Stimulated activated CD8-positive, alpha-beta memory T cell treated with anti-CD3 and anti-CD28 coated beads, Interleukin-12 subunit alpha, Interleukin-12 subunit beta, amount 100 ng/mL, for 24 hours (primary cell): Measurements from ENCODE around the gene CDK5.
A peak's percentile ranks its signal among the peaks of the same experiment; 100 is the strongest.
"Not testable (repeated sequence)": the region's sequence is repeated elsewhere in the genome, so short reads cannot be mapped to it uniquely, and the experiment has no call there.

Experiments used
- DNase-seq: peaks from one replicate; pipeline ENCODE4 v3.0.0-alpha.2; 2020; ENCODE audit errors: extremely low read depth

The CDK5 gene

DNA sequence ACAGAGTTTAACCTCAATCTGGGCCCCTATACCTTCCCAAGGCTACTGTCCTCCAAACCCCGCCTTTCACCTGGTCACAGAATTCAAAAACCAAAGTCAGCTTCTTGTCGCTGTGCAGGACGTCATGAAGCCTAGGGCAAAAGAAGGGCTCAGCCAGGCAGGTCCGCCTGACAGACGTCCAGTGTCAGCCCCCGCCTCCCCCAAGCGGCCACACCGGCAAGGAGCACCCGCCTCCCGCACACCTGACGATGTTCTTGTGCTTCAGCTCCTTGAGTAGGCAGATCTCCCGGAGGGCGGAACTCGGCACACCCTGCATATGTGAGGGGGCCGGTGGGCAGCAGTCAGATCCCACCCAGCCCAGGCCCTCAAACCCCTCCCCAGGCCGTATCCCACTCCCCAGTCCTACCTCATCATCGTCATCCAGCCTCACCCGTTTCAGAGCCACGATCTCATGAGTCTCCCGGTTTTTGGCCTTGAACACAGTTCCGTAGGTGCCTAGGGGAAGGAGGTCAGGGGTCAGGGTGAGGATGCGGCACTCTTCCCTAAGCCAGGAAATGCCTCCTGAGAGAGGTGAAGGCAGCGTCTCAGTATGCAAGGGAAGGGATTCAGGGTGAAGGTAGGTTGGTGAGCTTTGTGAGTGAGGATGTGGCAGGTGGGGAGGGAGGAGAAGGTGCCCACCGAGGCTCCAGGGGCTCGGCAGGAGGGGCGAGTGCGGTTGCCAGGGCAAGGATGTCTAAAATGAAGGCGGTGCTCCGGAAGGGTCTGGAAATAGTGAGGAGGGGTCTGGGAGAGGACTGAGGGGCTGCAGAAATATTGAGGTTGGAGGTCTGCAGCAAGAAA, 811 bp downstream of the CDK5 start:
- no peak for DNase-seq

DNA sequence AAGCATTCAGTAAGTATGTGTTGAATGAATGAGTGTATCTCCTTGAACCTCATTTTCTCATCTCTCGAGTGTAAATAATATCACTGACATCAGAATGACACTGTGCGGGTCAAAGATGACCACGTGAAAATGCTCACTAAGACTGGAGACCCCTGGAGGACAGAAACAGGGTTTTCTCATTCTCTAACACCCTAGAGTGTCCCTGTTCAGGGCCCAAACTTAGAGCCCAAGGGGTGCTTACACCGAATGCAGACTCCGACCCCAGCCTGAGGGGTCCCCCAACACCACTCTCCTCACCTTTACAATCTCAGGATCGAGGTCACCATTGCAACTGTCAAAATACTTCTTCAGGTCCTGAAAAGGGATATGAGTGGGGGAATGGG, 1.4 kb downstream of the CDK5 start:
- DNase-seq: no peak

DNA sequence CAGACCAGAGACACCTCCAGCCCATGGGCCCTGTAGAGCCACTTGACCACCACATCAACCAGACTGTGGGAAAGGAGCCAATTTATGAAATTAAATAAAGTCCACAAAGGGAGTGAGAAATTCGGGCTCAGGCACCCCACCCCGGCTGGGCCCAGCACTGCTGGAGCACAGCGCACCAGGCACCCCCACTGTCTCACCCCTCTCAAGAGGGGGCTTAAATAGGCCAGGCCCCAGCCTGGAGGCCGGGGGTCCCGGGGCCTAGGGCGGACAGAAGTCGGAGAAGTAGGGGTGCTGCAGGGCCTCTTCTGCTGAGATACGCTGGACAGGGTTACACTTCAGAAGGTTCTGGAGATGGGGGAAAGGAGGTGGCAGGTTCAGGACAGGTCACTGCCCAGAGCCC, 3.9 kb downstream of the CDK5 start:
- DNase-seq: no peak

DNA sequence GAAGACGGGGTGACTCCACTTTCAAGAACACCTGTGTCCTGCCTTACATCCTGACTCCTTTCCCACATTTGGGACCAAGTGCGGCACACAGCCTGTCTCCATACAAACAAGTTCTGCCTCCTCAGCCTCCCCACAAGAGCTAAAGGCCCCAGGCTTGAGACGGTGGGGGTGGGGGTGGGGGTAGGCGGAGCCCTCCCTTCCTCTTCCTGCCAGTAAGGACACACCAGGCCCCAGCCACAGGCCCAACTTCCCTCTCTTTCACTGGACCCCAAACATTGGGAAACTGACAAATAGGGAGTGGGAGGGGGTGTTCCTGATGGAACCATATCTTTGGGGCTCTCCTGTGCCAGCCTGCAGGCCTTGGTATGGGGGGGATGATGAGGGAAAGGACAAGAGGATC, 4.6 kb downstream of the CDK5 start:
- DNase-seq: no peak

DNA sequence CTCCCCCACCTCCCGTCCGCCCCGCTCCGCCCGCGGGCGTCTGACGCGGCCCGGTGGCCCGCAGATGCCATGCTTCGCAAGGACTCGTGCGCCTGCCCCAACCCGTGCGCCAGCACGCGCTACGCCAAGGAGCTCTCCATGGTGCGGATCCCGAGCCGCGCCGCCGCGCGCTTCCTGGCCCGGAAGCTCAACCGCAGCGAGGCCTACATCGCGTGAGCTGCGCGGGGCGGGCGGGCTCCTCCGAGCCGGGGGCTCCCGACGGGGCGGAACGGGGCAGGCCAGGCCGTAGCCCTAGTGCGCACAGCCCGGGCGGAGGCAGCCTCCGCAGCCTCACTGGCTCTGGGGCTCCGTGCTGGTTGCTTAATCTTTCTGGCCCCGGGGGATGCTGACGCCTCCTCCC, 6.6 kb downstream of the CDK5 start:
- DNase-seq: peak; percentile 20

DNA sequence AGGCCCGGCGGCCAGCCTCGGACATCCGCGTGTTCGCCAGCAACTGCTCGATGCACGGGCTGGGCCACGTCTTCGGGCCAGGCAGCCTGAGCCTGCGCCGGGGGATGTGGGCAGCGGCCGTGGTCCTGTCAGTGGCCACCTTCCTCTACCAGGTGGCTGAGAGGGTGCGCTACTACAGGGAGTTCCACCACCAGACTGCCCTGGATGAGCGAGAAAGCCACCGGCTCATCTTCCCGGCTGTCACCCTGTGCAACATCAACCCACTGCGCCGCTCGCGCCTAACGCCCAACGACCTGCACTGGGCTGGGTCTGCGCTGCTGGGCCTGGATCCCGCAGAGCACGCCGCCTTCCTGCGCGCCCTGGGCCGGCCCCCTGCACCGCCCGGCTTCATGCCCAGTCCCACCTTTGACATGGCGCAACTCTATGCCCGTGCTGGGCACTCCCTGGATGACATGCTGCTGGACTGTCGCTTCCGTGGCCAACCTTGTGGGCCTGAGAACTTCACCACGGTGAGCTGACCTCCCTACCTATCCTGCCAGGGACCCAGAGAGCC, 8.7 kb downstream of the CDK5 start:
- DNase-seq: no peak

DNA sequence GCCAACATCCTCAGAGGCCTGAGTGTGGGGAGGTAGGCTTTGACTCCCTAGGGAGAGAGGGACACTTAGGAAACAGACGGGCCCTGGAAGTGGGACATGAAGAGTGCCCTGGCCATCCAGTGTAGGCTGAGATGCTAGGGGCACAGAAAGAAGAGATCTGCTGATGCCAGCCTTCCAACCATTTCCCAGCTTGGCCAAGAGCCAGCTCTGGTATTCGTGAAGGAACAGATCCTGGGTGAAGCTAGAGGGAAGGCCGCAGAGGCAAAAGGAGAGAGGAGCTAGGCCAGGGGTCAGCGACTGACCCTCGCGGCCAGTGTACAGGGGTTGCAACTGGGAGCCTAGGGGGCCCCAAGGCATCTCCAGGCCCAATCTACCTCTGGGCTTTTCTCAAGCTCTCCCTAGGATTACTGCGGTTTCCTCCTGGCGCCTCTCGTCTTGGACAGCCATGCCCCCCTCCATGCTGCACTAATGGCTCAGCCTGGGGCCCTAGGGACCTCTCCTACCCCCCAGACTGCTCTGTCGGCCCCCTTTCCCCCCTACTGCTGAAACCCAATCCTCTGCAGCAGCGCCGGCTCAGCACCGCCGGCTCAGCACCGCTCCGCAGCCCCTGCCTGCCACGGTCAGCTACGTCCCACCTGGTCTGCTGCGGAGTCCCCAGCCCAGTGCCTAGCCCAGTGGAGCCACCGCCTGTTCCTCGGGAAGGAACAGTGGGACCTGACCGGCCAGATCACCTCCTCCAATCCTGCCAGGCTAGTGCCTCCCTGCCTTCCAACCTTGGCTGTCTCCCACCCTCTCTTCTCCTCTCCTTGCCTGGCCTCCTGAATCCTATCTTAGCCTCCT, 9.5 kb downstream of the CDK5 start, which contains the start of gene ASIC3:
ASIC3 (plus strand) TSS at position 556 of the 840 bp plus-strand sequence. CDS start 355 bp downstream, outside the sequence.
- no peak for DNase-seq

DNA sequence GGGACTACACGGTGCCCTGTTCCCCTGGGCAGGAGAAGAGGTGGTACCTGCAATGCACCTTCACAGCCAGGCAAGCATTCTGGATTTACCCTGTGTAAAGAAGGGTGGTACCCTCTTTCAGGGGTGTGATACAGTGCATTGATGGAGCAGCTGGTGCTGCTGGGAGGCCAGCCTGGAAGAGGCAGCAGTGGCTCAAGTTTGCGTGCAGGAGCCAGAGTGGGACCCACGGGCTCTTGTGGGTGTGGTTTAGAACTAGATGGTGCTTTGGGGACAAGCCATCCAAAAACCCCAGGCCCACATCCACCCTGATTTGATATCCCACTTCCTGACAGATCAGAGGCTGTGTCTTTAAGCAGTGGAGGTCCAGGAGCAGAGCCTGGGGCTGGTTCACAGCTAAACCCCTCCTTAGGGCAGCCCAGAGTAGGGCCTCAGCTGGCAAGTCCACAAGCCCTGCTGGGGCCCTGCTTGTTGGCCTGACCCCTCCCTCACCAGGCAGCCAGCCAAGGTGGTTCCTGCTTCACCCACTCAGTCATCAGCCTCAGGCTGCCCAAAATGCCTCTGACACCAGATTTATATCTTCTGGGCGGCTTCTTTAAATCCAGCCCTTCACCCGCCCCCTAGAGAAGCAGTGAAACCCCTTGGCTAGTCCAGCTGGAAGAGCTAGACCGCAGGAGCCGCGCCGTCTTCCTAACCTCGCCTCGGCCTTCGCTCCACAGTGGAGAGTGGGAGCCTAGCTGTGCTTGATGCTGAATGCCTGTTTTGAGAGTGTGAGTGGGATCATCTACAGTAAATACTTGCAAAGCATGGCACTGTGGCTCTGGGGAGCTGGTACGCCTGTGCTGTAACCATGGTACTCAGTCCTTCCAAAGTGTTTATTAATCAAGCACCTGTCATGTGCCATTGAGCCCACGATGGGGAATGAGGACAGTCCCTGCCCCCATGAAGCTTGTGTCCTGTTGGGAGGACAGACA, 10.8 kb downstream of the CDK5 start:
- DNase-seq: no peak

DNA sequence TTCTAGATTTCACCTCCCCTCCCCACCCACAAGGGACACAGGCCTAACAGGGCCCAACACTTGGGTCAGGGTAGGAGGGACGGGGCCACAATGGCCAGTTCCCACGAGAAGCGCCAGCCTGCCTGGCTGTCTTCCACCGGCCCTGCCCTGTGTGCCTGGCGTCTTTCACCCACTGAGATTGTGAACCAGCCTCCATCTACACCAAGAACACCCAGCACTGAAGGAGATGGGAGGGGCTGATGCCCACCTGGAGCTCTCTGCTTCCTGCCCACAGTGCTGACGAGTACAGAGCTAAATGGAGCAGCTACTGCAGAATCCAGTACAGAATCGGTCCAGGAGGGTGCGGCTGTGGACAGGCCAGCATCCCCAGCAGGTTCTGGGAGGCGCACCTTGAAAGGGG, 11.7 kb downstream of the CDK5 start:
- no peak for DNase-seq

DNA sequence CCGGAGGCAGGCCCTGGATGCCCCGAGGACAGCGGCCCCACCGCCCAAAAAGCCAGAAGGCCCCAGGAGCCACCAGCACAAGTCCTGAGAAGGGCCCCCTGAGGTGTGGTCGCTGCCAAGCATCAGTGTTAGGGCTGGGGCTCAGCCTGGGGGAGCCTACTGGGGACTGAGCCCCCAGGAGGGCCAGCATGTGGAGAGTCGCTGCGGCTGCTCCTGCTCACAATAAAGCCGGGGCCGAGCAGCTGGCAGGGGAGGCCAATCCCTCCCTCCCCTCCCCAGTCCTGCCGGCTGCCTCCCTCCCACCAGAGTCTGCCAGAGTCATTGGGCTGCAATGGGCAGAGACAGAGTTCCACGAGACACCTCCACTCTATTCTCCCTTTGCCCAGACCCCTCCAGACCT, 12.4 kb downstream of the CDK5 start:
- no peak for DNase-seq

DNA sequence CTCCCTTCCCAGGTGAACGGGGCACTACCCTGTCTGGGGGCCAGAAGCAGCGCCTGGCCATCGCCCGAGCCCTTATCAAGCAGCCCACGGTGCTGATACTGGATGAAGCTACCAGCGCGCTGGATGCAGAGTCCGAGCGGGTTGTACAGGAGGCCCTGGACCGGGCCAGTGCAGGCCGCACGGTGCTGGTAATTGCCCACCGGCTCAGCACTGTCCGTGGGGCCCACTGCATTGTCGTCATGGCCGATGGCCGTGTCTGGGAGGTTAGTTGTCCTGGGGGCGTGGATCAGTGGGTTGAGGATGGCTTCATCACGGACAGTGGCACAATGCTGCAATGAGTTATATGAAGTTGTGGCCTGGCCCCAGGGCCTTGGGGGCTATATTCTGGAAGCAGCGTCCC, 13.7 kb downstream of the CDK5 start:
- DNase-seq: no peak

DNA sequence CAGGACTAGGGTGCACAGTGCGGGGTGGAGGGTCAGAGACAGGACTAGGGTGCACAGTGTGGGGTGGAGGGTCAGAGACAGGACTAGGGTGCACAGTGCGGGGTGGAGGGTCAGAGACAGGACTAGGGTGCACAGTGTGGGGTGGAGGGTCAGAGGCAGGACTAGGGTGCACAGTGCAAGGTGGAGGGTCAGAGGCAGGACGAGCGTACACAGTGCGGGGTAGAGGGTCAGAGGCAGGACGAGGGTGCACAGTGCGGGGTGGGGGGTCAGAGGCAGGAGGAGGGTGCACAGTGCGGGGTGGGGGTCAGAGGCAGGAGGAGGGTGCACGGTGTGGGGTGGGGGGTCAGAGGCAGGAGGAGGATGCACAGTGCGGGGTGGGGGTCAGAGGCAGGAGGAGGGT, 14.2 kb downstream of the CDK5 start:
- DNase-seq: not testable (repeated sequence)

DNA sequence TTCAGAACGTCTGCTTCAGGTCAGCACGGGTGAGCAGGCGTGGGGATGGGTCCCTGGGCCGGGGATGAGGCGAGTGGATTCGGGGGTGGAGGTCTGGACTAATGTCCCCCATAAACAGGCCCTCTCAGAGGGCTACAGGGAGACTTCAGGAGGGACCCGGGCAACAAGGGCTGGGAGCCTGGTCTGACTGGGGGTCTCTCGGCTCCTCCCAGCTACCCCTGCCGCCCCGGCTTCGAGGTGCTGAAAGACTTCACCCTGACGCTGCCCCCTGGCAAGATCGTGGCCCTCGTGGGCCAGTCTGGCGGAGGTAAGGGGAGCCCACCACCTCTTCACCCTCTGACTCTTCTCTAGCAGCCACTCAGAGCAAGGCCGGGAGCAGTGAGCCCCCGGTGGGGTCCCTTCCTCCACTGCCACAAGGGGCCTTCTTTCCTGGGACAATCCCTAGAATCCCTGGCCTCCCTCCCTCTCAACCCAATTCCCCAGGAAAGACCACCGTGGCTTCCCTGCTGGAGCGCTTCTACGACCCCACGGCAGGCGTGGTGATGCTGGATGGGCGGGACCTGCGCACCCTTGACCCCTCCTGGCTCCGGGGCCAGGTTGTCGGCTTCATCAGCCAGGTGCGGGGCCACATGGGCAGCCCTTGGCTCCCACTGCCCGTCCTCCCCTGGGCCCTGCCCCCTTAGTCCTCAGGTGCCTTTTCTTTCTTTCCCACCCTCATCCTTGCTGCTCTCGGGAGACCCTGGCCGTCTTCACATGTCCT, 16.9 kb downstream of the CDK5 start:
- DNase-seq: no peak

DNA sequence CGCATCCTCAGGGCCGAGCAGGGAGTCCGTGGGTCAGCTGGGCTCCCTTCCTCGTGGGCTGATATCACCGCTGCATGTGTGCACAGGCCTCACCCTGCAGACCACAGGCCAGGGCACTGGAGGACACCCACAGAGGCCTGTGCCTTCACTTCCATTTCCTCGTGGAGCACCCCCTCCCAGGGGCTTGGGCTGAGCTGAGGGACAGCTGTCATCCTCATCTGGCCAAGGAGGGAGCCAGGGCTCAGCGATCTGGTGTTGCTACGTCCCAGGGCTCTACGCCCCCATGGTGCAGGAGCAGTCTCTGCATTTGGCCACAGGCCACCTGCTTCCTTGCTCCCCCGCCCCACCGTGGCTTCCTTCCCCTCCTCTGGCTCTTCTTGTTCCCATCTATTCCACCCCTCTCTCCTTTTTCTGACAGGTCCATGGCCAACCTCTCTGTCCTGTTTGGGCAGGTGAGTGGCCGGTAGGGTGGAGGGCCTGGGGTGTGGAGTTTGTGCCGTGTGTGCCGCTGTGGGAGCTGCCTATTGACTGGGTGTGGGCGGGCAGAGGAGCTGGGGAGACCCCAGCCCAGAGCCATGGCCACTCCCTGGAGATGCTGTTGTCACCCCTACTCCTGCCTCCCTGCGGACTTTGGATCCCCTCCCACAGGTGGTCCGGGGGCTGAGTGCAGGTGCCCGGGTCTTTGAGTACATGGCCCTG, 17.7 kb downstream of the CDK5 start:
- no peak for DNase-seq

DNA sequence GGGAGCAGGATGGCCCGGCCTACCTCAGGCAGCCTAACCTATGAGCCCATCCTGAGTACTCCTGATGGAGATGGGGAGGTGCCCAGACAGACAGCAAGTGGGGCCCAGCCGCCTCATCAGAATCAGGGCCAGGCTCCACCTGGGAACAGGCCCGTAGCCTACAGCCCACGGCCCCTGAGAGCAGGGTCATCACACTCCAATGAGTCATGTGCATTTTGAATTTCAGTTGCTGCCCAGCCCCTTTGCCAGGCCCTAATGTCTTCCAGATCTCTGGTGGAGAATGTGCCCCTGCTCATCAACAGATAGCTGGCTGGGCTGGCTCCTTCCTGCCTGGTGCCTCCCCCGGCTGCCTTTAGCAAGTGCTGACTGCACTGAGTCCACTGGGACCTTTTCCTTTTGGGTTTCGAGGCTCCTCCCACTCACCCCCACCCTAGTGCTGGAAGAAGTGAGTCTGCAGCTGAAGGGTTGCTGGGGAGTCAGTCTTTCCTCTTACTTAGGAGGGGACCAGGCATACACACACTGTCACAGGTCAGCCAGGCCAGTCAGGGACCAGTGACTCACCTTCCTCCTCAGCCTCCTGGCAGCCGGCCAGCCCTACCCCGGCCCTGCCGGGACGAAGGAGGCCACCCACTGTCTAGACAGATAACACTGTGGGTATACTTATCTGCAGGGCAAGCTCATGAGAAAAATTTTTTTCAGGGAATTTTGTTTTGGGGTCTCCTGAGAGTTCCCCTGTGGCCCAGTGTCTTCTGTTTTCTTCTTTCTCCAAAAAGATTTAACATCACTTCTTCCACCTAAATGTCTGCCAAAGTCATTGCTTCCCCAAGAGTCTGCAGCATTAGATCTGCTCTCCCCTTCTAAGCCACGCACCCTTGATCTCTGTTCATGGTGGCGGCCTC, 18.5 kb downstream of the CDK5 start:
- DNase-seq: peak; percentile 55

DNA sequence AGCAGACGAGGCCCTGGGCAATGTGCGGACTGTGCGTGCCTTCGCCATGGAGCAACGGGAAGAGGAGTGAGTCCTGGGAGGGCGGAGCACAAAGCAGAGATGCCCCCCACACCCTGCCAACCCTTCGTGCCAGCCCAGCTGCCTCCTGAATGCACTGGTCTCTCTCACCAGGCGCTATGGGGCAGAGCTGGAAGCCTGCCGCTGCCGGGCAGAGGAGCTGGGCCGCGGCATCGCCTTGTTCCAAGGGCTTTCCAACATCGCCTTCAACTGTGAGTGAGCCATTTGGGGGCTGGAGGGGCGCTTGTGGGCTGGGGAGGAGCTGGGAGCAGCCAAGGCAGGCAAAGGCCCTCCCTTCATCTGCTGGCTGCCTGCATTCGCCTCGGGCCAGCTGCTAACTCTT, 21.8 kb downstream of the CDK5 start:
- DNase-seq: no peak

DNA sequence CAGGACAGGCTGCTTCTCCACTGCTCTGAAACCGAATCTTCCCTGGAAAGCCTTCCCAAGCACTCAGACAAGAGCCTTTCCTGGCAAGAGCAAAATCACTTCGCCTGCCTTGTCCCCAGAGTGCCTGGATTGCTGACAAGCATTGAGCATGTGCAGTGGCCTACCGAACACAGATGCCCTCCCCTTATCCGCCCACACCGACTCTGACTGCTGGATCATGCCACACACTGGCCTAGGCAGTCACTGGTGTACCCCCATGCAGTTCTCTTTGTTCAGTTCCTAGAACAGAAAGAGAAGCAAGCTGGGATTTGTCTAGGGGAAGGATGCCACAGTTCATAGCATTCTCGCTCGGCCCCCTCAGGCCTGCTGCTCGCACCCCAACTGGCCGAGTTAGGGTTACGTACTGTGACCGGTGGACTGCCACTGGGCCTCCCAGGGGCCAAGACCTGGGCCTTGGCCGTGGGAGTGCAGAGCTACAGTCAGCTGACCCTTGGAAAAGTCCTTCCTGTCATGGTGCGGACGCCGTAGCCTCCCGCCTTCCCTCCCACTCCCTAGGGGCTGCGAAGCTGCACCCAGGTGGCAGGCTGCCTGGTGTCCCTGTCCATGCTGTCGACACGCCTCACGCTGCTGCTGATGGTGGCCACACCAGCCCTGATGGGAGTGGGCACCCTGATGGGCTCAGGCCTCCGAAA, 22.5 kb downstream of the CDK5 start:
- DNase-seq: no peak

DNA sequence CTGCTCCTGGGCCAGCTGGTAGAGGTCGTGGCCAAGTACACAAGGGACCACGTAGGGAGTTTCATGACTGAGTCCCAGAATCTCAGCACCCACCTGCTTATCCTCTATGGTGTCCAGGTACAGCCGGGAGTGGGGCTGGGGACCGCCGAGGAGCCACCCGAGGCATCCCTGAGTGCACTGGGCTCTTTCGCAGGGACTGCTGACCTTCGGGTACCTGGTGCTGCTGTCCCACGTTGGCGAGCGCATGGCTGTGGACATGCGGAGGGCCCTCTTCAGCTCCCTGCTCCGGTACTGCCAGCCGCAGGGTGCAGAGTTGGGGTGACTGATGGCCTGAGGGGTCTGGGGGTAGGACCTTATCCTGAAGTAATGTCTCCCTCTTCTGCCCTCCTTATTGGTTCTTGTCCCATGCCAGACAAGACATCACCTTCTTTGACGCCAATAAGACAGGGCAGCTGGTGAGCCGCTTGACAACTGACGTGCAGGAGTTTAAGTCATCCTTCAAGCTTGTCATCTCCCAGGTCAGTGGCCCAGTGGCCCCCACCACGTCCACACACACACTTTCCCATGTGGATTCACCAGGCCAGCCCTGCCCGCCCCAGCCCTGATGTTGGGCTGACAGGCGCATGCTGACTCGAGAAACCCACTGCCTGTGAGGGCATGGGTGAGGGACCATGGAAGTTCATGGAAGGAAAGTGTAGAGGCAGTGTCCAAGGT, 23.2 kb downstream of the CDK5 start:
- no peak for DNase-seq
